Measurements from ENCODE around the gene PFKL. TPM values are rescaled to one million over a fixed set of nuclear protein-coding genes. Genes with fewer than 3 reads are reported as not detected.
A peak's percentile ranks its signal among the peaks of the same experiment; 100 is the strongest.

Gene PFKL
- total RNA-seq, 3 donors from 2014 or later (not counting 1 experiment from before 2014, with no cell fraction given): 89.7 to 91.3 (median 89.9) TPM

GRCh38 chr21:44356160-44356559 is 56.3 kb downstream of the PFKL start:
- H3K4me3 Mint-ChIP-seq: peak overlapping the region; percentile 9
- H3K4me1 Mint-ChIP-seq: peaks cover 58 to 69% of the 10 kb centered on the region in 2 donors
- no peak overlapping the region for H3K27ac Mint-ChIP-seq
- H3K9me3 ChIP-seq (ENCODE audit: control insufficient read depth, insufficient read depth, low read length): no peaks in the 10 kb centered on the region
- WGBS (ENCODE audit: insufficient coverage): 97% methylated on average over 11 of the region's 11 CpGs
- intact Hi-C loops (cut with micrococcal nuclease): no loop called here
- H3K27ac ChIP-seq (ENCODE audit: low read length): no peak overlapping the region
- ATAC-seq (no peak), DNase-seq (no peak)
- H3K27me3 ChIP-seq (ENCODE audit: control insufficient read depth, insufficient read depth, low read length): peaks cover 1% of the 10 kb centered on the region
- H3K27me3 Mint-ChIP-seq (ENCODE audit: low read depth in 2 of 2): peaks cover 0 to 2% of the 10 kb centered on the region in 2 donors
- no peak overlapping the region for H3K4me3 ChIP-seq (ENCODE audit: low read length)
- H3K36me3 ChIP-seq (ENCODE audit: control insufficient read depth, insufficient read depth, low read length): peaks cover 13% of the 10 kb centered on the region
- no peak for TF ChIP-seq CTCF (IDR thresholded peaks at IDR 0.05)
- peaks cover 51% of the 10 kb centered on the region for H3K4me1 ChIP-seq (ENCODE audit: control insufficient read depth, insufficient read depth, low read length)
- no peaks in the 10 kb centered on the region for H3K36me3 Mint-ChIP-seq
- no peaks in the 10 kb centered on the region for H3K9me3 Mint-ChIP-seq

GRCh38 chr21:44356636-44357035 is 56.8 kb downstream of the PFKL start:
- no peaks in the 10 kb centered on the region for H3K9me3 ChIP-seq (ENCODE audit: control insufficient read depth, insufficient read depth, low read length)
- Mint-ChIP-seq H3K4me3 (peak overlapping the region; percentile 9), H3K9me3 (no peaks in the 10 kb centered on the region), H3K27me3 (ENCODE audit: low read depth in 2 of 2) (no peaks in the 10 kb centered on the region), H3K36me3 (no peaks in the 10 kb centered on the region), H3K27ac (no peak overlapping the region), H3K4me1 (peaks cover 58 to 65% of the 10 kb centered on the region in 2 donors)
- intact Hi-C loops (cut with micrococcal nuclease): no loop called here
- TF ChIP-seq CTCF (IDR thresholded peaks at IDR 0.05): no peak
- DNase-seq (no peak), ATAC-seq (no peak)
- H3K27ac ChIP-seq (ENCODE audit: low read length): no peak overlapping the region
- WGBS (ENCODE audit: insufficient coverage): 92% methylated on average over 6 of the region's 6 CpGs
- H3K4me3 ChIP-seq (ENCODE audit: low read length): no peak overlapping the region
- H3K36me3 ChIP-seq (ENCODE audit: control insufficient read depth, insufficient read depth, low read length): peaks cover 13% of the 10 kb centered on the region
- no peaks in the 10 kb centered on the region for H3K27me3 ChIP-seq (ENCODE audit: control insufficient read depth, insufficient read depth, low read length)
- peaks cover 46% of the 10 kb centered on the region for H3K4me1 ChIP-seq (ENCODE audit: control insufficient read depth, insufficient read depth, low read length)

DNA sequence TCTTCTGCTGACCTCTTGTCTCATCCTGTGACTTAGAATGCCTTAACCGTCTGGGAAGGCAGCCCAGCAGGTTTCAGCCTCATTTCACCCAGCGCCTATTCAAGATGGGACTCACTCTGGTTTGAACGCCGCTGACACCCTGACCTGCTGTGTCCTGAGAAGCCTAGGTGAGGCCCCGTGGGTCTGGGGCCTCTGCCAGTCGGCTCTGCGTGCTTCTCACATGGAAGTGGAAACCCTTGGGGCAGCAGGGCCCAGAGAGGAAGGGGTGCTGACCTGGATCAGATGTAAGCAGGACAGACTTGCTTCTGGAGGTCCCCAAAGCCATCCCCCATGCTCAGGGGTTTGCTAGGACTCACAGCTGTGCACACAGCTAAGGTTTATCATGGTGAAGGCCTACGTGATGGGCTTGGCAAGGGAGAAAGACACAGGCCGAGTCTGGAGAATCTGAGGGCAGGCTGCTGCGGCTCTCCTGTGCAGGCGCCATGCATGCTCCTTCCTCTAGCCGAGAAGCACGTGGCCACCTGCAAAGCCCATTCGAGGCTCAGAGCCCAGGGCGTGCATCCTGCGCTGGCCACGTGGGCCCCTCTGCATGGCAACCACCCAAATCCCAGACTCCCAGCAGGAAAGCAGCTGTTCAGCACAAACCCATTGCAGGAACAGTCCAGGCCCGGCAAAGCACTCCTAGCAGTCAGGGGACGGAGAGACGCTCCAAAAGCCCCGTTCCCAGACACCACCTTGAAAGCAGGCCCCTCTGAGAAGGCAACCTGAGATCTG is 57.4 kb downstream of the PFKL start:
- WGBS (ENCODE audit: insufficient coverage): 94% methylated on average over 21 of the region's 21 CpGs
- H3K36me3 Mint-ChIP-seq: no peaks in the 10 kb centered on the region
- no peaks in the 10 kb centered on the region for H3K27me3 Mint-ChIP-seq (ENCODE audit: low read depth in 2 of 2)
- peaks cover 55 to 60% of the 10 kb centered on the region in 2 donors for H3K4me1 Mint-ChIP-seq
- H3K4me3 Mint-ChIP-seq: peak overlapping the region; percentile 37
- no peaks in the 10 kb centered on the region for H3K9me3 ChIP-seq (ENCODE audit: control insufficient read depth, insufficient read depth, low read length)
- H3K27ac ChIP-seq (ENCODE audit: low read length): no peak overlapping the region
- H3K4me1 ChIP-seq (ENCODE audit: control insufficient read depth, insufficient read depth, low read length): peaks cover 40% of the 10 kb centered on the region
- peaks cover 13% of the 10 kb centered on the region for H3K36me3 ChIP-seq (ENCODE audit: control insufficient read depth, insufficient read depth, low read length)
- no peak for TF ChIP-seq CTCF (IDR thresholded peaks at IDR 0.05)
- H3K9me3 Mint-ChIP-seq: no peaks in the 10 kb centered on the region
- intact Hi-C loops (cut with micrococcal nuclease): no loop called here
- H3K27me3 ChIP-seq (ENCODE audit: control insufficient read depth, insufficient read depth, low read length): no peaks in the 10 kb centered on the region
- H3K27ac Mint-ChIP-seq: no peak overlapping the region
- DNase-seq (no peak), ATAC-seq (no peak)
- no peak overlapping the region for H3K4me3 ChIP-seq (ENCODE audit: low read length)
